K562 (cell line): ENCODE measurements around the gene SEPTIN8. TPM values are rescaled to one million over a fixed set of nuclear protein-coding genes. Genes with fewer than 3 reads are reported as not detected.

Experiments used
- ATAC-seq: fragments of 200-7000 bp; cut with Tn5 transposase; 3 replicates; pipeline ENCODE4 v1.9.1; 2020; ENCODE audit warnings: moderate library complexity
- BruUV-seq: library from RNA; stranded (reverse); fragments of 400-500 nt; replicated peaks from 2 replicates; lab custom pipeline; 2021; lab: Mats Ljungman, UMichigan
- CTCF ChIA-PET: fragments of 300-600 bp; formaldehyde crosslinking; extraction: SDS; loops from one replicate; lab custom pipeline; 2021; ENCODE audit warnings: low intra/inter-chr PET ratio; lab: Yijun Ruan, JAX
- POLR2A ChIA-PET: fragments of 300-600, 350-650 bp; sonication (Branson Sonifier 250); formaldehyde crosslinking; extraction: SDS; loops from one replicate; lab custom pipeline; 2021; ENCODE audit warnings: antibody characterized with exemption, inconsistent platforms; lab: Yijun Ruan, JAX
- DNase-seq, 4 experiments: peaks; one replicate each; pipeline versions ENCODE4 v3.0.0 to v3.0.0-alpha.2; 2011 to 2018; ENCODE audit warnings: low spot score in 3 of 4, mixed read lengths in 3 of 4; ENCODE audit errors: extremely low read depth in 1 of 4
- FAIRE-seq: peaks from 2 replicates; lab custom pipeline; 2011; peaks lifted over from hg19 to GRCh38; lab: Jason Lieb, UNC
- H2AFZ ChIP-seq: 2 replicates; pipeline ENCODE4 v1.6.0; 2011; ENCODE audit warnings: low read depth, low read length, control low read depth, inconsistent platforms
- H3K27ac ChIP-seq: fragments of 200-600 bp; 3 replicates; pipeline ENCODE4 v1.8.0; 2011; ENCODE audit warnings: low read depth, mild to moderate bottlenecking, control low read depth, inconsistent platforms, low read length, moderate library complexity, mixed read lengths; ENCODE audit errors: extremely low read depth
- H3K27me3 ChIP-seq, 2 experiments: fragments of 300-600 bp in 1 of 2; 2 replicates in 1 of 2; 3 replicates in 1 of 2; pipeline versions ENCODE4 v1.6.0 to v1.8.0; 2011; ENCODE audit warnings: inconsistent platforms in 2 of 2, low read length in 2 of 2, mild to moderate bottlenecking in 1 of 2, mixed read lengths in 1 of 2, moderate library complexity in 1 of 2; ENCODE audit not compliant: control insufficient read depth in 2 of 2, insufficient read depth in 2 of 2
- H3K36me3 ChIP-seq: fragments of 300-600 bp; 3 replicates; pipeline ENCODE4 v1.8.0; 2011; ENCODE audit warnings: mild to moderate bottlenecking, low read length, inconsistent platforms; ENCODE audit not compliant: control insufficient read depth, insufficient read depth
- H3K4me1 ChIP-seq, 2 experiments: fragments of 200-600 bp in 1 of 2; replicated peaks in 1 of 2; 2 replicates in 1 of 2; 3 replicates in 1 of 2; pipeline versions ENCODE4 v1.5.1 to v1.8.0; 2011; ENCODE audit warnings: inconsistent platforms in 2 of 2, low read length in 2 of 2, mild to moderate bottlenecking in 1 of 2, mixed read lengths in 1 of 2, moderate library complexity in 1 of 2; ENCODE audit not compliant: control insufficient read depth in 2 of 2, insufficient read depth in 2 of 2
- H3K4me2 ChIP-seq: 2 replicates; pipeline ENCODE4 v1.6.1; 2011; ENCODE audit warnings: low read length, control low read depth, inconsistent platforms, mixed read lengths; ENCODE audit not compliant: insufficient read depth
- H3K4me3 ChIP-seq: fragments of 200-600 bp; sonication (generic), shearing (Covaris generic); 2 replicates; pipeline ENCODE4 v1.5.1; 2016; ENCODE audit warnings: control low read depth, inconsistent platforms
- H3K79me2 ChIP-seq: fragments of 200-600 bp; 3 replicates; pipeline ENCODE4 v1.8.0; 2011; ENCODE audit warnings: low read length, inconsistent platforms; ENCODE audit not compliant: control insufficient read depth, insufficient read depth
- H3K9ac ChIP-seq, 2 experiments: 2 replicates each; pipeline versions ENCODE4 v1.6.0 to v1.6.1; 2011; ENCODE audit warnings: low read depth in 2 of 2, low read length in 2 of 2, control low read depth in 1 of 2, inconsistent platforms in 1 of 2, mild to moderate bottlenecking in 1 of 2, mixed read lengths in 1 of 2; ENCODE audit not compliant: insufficient read depth in 1 of 2
- H3K9me1 ChIP-seq: one replicate; pipeline ENCODE4 v1.6.0; 2011; ENCODE audit warnings: inconsistent platforms, mild to moderate bottlenecking, low read length, moderate library complexity; ENCODE audit not compliant: control insufficient read depth, insufficient read depth
- H3K9me3 ChIP-seq: replicated peaks from 2 replicates; pipeline ENCODE4 v1.5.1; 2011; ENCODE audit warnings: low read depth, low read length, inconsistent platforms; ENCODE audit not compliant: control insufficient read depth, insufficient read depth
- H4K20me1 ChIP-seq: replicated peaks from 2 replicates; pipeline ENCODE4 v1.6.1; 2011; ENCODE audit warnings: low read length, inconsistent platforms, mixed read lengths; ENCODE audit not compliant: control insufficient read depth, insufficient read depth
- USF1 ChIP-seq: sonication (generic); formaldehyde crosslinking; IDR thresholded peaks from 2 replicates; pipeline ENCODE4 v1.9.0; 2022; ENCODE audit warnings: mild to moderate bottlenecking, missing genetic modification reagents
- ZBTB33 ChIP-seq: sonication (generic); formaldehyde crosslinking; IDR thresholded peaks from 2 replicates; pipeline ENCODE4 v1.8.1; 2023; ENCODE audit warnings: mild to moderate bottlenecking, missing genetic modification reagents
- WGBS: fragments of 100-300 bp; shearing (Covaris generic); methylation state at CpG from one replicate; pipeline ENCODE4 v1.1.6; 2016; ENCODE audit warnings: low coverage, mixed read lengths; ENCODE audit not compliant: insufficient coverage; ENCODE audit errors: missing lambda C conversion rate; 5-methylcytosine and 5-hydroxymethylcytosine counted together
- in situ Hi-C: fragments of 300-500 bp; cut with MboI; formaldehyde crosslinking; loops from 4 replicates; pipeline ENCODE4 v1.15.0; 2018; ENCODE audit warnings: inconsistent platforms, mixed read lengths
- intact Hi-C: fragments of 100-400 bp; cut with micrococcal nuclease; formaldehyde crosslinking; loops from 2 replicates; pipeline ENCODE4 v1.14.2; 2022
- polyA plus RNA-seq, 8 experiments: library from polyadenylated mRNA; depleted of rRNA in 4 of 8; stranded (reverse) in 5 of 8; unstranded in 3 of 8; fragments of >200 nt; fragmentation: Nextera tagmentation in 2 of 8; fragmentation: Illumina TruSeq in 1 of 8; extraction: Ambion mirVana in 2 of 8; extraction: Trizol in 1 of 8; gene quantifications; 2 replicates each; pipeline versions ENCODE4 v1.2.1 to v1.2.3, GENCODE V29; 2011 to 2014; ENCODE audit warnings: inconsistent platforms in 1 of 8, missing spikeins in 1 of 8
- total RNA-seq, 7 experiments: library from RNA; depleted of rRNA in 6 of 7; stranded (reverse); fragments of >200 nt in 6 of 7; fragmentation: Illumina TruSeq in 2 of 7; extraction: Trizol in 2 of 7; gene quantifications; 2 replicates each; pipeline versions ENCODE4 v1.2.1 to v1.2.3, GENCODE V29; 2011 to 2021; ENCODE audit warnings: low replicate concordance in 1 of 7

SEPTIN8 gene
- total and polyA plus RNA-seq, 9 of the 15 experiments (the other 6 are each of a cell fraction or from before 2014, with no cell fraction given), result 19.3 to 142 (median 101) TPM

- H3K4me1 ChIP-seq, result peaks cover 0 to 4% of the 10 kb centered on the region in 2 experiments; a peak in 2 of 5 replicates
- in situ Hi-C loops (no loop called here), intact Hi-C loops (no loop called here)
- FAIRE-seq, result no peak
- H2AFZ ChIP-seq, result no peak overlapping the region
- TF ChIP-seq USF1 (CRISPR knock-in tag) (no peak), ZBTB33 (peak; percentile 61)
- ATAC-seq, result no peak
- H3K9me1 ChIP-seq, result no peaks in the 10 kb centered on the region
- CTCF ChIA-PET, result no interaction called here
- POLR2A ChIA-PET, result interaction anchor here (0.7 kb wide), 1 partner anchor 40 kb away, joined by 3 read pairs; no protein-coding TSS in a partner anchor
- no peaks in the 10 kb centered on the region for H3K79me2 ChIP-seq
- H3K9me3 ChIP-seq, result no peaks in the 10 kb centered on the region
- H3K9ac ChIP-seq, result no peak overlapping the region
- no peak overlapping the region for H3K4me3 ChIP-seq
- BruUV-seq, result no TSS peak
- WGBS, result 94% methylated on average over 33 of the region's 110 CpGs
- no peak for DNase-seq
- no peaks in the 10 kb centered on the region for H4K20me1 ChIP-seq
- H3K36me3 ChIP-seq, result no peaks in the 10 kb centered on the region
- no peaks in the 10 kb centered on the region for H3K27me3 ChIP-seq
- H3K27ac ChIP-seq, result no peak overlapping the region
- H3K4me2 ChIP-seq, result no peak overlapping the region
Observed at GRCh38 chr5:132813599-132814502, 36.8 kb upstream of the SEPTIN8 start.
